GM19035 (cell line): ENCODE data around the gene RNF214.

Source experiments
- ATAC-seq: cut with Tn5 transposase; IDR thresholded peaks from one replicate; pipeline ENCODE4 v1.9.1; 2021; ENCODE audit not compliant: unreplicated experiment

Gene RNF214

DNA sequence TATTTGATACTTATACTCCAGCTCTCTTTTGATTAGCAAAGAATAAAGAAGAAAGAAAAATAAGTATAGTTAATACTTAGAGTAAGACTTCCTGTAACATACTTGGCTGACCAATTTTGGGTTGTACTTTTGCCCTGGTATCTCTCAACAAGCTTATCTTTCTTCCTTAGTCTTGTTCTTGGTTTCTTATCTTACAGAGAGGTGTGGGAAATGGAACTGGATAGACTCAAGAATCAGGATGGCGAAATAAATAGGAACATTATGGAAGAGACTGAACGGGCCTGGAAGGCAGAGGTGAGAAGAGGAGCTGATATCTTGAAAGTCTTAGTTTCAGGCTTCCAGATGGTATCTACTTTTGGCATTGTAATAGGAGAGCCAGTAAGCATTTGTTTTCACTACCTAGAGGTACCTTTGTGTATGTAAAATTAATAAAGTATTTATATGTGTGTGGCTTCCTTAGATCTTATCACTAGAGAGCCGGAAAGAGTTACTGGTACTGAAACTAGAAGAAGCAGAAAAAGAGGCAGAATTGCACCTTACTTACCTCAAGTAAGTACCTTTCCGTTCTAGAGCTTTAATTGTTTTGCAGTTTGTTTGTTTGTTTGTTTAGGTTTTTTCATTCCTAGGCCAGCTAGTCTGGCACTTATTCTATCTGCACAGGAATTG lies 47.4 kb downstream of the RNF214 start:
- no peak for ATAC-seq

DNA sequence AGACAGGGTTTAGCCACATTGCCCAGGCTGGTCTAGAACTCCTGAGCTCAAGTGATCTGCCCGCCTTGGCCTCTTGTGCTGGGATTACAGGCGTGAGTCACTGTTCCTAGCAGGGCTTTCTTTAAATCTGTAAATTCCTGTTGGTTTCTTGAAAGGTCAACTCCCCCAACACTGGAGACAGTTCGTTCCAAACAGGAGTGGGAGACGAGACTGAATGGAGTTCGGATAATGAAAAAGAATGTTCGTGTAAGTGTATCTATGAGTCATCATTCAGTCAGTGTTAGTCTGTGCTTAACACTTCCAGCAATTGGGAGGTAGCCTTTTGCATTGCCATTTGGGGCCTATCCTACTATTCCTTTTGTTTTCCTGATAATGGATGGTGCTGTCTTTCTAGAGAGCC lies 48.7 kb downstream of the RNF214 start:
- ATAC-seq: no peak

DNA sequence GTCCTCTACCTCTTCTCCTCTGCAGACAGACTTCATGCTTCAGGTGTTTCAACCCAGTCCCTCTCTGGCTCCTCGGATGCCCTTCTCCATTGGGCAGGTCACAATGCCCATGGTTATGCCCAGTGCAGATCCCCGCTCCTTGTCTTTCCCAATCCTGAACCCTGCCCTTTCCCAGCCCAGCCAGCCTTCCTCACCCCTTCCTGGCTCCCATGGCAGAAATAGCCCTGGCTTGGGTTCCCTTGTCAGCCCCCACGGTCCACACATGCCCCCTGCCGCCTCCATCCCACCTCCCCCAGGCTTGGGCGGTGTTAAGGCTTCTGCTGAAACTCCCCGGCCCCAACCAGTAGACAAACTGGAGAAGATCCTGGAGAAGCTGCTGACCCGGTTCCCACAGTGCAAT lies 49.4 kb downstream of the RNF214 start:
- no peak for ATAC-seq

DNA sequence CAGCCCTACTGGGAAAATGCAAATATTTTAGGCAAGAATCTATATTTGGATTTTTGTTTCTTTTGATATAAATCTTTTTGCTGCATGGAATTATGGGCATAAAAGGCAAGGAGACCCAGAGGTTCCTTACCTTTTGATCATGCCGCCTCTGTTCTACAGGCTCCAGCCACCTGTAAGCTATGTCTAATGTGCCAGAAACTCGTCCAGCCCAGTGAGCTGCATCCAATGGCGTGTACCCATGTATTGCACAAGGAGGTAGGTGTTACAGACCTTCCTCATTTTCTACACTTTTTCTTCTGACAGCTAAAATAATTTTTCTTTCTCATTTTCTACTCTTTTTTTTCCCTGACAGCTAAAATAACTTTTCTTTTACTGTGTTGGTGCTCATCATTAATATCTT lies 50.5 kb downstream of the RNF214 start:
- no peak for ATAC-seq

DNA sequence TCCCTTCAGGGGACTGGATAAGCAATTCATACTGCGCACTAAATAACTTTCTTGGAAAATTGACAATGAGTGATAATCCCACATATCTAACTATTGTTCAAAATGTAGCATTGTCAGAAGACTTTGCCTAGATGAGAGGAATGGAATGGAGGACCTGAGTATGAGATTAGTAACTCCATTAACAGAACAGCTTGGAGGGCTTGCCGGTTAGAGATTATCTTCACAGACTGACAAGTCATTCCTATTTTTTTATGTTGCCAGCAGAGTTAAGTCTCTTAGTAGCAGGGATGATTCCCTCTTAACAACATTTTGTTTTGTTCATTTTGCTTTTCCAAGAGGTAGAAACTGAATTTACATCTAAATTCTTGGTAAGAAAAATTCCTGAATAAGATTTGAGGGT lies 51.6 kb downstream of the RNF214 start:
- no peak for ATAC-seq

DNA sequence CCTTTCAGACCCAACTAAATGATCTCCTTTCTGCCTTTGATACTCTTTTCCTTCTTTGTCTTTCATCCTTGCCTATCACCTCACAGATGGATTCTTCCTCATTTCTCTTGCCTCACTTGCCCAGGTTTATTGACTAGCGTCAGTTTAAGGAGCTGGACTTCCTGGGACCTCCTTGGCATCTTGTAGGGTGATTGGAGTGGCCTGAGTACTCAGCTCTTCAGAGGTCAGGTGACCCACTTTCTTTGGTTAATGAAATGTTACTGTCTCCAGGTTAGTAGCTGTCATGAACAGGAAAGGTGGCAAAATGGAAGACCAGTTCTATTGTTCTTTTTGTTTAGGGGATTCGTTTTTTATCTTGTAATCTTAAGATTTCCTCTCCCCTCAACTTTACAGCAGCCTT lies 54.1 kb downstream of the RNF214 start:
- ATAC-seq: no peak

DNA sequence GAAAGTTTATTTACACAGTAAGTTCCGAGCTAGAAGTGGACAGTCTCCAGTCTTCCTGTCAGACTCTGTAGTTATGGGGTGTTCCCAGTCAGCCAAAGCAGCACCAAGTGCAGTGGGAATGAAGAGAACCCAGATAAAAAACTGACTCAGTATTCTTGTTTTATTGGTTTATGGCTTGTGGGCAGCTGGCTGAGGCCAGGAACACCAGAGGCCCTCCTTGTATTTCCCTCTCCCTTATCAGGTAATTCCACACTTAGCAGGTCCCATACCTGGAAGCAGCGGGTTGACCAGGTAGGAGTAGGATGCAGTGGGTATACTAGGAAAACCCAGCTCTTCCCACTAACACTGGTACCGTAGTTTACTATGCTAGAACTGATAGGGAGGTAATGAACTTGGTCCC lies 55.2 kb downstream of the RNF214 start:
- no peak for ATAC-seq

DNA sequence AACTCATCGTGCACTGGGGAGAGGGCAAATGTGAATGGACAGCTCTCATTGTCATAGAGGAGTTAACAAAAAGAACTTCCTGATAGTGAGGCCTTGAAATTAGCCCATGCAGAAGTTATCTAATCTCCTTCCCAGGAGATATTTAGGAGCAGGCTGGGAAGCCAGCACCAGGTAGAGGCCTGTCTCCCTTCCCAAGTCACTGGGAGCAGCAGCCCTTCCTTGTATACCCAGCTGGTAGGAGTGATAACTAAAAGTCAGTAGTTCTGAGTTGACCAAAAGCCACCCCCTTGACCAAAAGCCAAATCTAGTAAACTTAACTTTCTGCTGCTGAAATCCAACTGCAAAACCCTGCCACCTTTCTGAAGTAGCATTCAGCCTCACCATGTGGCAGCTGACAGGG lies 57.3 kb downstream of the RNF214 start:
- ATAC-seq: no peak

DNA sequence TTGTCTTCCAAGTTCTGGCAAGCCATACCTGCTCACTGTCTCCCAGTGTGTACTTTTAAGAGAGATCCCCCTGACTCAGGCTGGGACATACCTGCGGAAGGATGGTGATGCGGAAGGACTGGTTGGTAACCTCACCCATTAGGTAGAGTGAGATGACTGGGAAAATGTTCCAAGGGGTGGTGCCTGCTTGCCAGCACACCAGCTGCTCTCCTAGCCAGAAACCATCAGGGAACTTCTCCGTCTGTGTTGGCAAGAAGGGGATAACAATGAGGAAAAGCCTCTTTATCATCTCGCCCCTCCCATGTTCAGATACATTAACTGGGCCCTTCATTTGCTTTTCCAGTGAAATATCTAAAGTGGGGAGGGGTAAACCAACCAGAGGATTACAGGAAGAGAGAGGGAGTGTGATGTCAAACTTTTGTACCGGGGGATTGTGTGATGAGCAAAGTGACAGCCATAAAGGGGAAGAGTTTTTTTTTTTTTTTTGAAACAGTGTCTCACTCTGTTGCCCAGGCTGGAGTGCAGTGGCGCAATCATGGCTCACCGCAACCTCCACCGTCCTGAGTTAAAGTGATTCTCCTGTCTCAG lies 58.4 kb downstream of the RNF214 start, which contains the start of gene BACE1-AS:
BACE1-AS (plus strand) TSS at position 538 of the 588 bp plus-strand sequence.
- no peak for ATAC-seq

DNA sequence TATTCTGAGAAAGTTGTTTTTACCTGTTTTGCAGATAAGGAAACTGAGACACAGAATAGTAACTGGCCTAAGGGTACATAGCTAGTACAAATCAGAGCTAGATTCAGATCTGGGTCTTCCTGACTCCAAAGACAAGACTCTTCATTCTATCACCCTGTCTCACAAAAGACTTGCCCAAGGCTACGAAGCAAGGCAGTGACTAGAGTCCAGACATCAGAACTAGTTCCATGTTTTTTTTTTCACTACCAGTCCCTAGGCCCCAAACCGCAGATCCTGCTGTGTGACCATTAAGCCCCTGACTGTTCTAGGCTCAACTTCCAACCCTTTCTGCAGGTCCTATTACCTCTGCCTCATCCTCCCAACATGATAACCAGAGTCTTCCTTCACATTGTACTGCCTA lies 60.1 kb downstream of the RNF214 start:
- no peak for ATAC-seq

DNA sequence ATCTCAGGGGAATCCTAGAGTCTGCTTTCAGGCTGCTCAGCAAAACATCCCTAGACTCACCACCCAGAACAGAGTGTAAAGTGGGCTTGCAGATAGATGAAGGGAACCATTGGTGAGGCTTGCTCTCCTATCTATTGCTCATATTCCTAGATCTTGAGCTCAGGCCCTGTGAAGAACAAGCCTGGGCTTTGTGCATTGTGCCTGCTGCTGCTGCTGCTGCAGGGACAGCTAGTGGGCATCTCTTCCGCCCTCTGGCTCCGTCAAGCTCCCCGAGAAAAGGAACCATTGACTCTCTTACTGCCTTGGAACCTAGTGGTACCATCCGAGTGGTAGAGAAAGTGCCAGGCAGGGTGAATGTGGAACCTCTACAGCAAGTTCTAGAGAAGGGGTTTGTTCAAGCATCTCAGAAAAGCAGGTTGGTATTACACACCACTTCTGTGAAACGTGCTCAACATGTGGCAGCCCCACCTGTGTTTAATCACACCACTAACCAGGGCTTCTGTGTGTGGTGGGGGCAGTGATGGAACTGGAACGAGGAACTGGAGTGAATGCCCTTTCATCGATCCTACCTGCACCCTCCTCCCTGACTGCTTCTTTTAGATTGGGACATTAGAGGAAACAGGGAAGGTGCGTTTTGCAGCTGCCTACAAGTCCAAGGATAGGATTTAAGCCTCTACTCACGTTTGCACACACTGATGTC lies 63.1 kb downstream of the RNF214 start:
- ATAC-seq: no peak

DNA sequence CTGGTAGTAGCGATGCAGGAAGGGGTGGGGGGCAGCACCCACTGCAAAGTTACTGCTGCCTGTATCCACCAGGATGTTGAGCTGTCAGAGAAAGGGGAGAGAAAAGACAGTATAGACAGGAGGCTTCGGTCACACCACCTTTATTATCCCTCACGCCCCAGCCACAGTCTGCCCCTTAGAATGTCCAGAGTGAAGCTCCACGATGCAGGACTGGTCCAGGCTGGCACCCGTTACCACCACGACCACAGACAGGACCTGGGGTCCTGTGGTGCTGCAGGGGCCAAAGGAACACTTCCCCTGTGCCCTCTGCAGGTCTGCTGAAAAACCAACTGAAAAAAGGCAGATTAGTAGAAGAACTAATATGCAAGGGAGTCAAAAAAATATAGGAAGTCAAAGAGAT lies 64.4 kb downstream of the RNF214 start:
- no peak for ATAC-seq

DNA sequence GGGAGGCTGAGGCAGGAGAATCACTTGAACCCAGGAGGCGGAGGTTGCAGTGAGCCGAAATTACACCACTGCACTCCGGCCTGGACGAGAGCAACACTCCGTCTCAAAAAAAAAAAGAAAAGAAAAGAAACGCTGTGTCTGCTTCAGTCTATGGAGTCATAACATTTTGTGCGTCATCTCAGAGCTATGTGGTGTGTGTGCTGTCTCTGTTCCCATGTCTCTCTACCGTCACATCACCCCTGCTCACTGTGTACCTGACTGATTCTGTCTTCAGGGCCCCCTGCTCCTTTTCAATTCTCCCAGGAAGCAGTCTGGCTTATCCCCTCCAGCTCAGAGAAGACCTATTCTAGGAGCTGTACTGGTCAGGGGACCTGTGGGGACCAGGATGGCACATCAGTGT lies 65.7 kb downstream of the RNF214 start:
- ATAC-seq: no peak

DNA sequence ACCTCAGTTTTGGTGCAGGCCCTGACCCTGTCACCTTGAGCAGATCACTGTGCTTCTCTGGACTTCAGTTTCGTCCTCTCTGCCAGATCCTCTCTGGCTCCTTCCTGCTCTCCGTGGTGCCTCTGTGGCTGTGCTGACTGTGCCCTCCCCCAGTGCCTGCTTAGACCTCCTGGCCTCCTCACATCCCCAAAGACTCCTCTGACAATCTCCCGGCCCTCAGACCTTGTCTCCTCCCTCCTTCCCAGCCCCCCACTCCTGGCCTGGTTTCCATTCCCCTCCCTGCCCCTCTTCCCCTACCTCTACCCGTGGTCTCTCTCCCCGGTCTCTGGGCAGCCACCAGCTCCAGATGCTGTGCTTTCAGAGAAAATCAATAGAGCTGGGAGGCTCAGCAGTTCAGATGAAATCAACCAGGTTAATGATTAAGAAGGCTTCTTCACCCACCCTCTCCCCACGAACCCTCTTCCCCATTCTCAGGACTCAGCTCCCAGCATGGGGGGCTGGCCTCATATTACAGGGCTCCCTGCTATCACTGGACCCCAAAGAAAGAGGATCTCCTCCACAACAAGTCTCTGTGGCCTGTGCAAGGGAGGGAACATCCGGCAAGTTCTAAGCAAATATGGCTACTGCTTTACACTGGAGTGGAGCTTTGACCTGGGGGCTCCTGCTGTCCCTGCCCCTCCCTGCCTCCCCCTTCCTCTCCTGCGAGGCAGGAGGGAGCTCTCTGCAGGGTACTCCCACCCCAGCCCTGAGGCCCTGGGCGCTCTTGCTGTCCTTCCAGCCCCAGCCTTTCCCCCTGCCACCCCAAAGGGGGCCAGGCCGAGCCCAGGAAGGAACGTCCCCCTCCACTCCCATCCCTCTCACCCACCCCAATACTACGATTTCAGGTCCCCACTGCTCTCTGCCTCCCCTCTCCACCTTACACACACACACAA lies 67.1 kb downstream of the RNF214 start:
- no peak for ATAC-seq

DNA sequence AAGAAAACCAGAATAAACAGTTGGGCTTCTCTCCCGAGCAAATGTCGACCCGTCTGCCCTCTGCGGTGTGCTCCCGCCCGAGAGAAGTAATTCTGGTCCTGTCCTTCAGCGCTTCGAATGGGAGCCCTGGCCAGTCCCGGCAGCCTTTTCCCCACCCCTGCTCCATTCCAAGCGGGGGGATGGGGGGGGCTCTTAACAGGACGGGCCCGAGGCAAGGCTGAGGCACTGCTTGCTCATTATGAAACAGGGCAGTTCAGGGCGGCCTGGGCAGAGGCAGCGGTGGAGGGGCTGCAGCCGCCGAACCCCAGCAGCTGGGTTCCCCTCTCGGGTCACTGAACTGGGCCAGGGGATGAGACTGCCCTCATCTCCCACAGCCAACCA lies 67.8 kb downstream of the RNF214 start:
- ATAC-seq: no peak

DNA sequence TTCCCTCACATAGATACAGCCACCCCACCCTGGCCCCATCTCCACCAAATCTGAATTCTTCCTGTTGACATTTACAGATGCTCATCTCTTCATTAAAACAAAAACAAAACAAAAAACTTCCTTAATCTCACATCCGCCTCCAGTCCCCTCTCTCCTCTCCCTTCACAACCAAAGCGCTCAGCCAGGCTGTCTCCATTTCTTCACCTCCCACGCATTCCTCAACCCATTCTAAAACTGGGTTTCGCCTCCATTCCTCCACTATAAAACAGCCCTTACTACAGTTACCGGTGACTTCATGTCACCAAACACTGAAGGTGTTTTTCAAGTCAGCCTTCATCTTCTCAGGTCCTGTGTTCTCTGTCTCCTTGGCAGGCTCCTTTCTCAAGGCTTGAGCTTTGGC lies 68.3 kb downstream of the RNF214 start:
- ATAC-seq: no peak

DNA sequence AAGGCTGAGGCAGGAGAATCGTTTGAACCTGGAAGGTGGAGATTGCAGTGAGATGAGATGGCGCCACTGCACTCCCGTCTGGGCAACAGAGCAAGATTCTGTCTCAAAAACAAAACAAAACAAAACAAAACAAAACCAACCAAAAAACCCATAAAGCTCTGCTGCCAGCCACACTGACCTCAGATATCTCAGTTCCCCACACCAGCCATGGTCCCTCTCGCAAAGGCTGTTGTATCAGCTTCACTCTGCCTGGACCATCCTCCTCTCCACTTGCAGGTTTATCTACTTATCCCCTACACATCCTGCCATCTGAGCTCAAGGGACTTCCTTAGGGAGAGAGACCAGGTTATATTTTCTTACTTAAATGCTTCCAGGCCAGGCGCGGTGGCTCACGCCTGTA lies 69.8 kb downstream of the RNF214 start:
- peak; percentile 55 for ATAC-seq

DNA sequence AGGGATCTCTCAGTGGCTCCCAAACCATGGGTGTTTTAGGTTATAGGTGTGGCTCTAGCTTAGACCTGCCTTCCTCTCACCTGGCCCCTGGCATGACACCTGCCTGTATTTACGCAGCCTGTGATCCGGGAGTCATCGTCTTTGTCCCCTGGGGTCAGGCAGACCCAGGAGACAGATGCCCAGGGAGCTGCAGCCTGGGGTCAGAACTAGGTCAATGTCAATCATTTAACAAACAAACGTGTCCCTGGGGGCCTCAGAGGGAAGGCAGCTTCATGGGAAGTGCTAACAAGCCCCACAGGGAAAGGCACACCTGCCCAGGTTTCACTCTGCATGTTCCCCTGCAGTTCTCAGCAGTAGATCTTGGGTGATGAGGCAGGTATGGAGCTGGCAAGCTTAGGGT lies 70.6 kb downstream of the RNF214 start:
- no peak for ATAC-seq

DNA sequence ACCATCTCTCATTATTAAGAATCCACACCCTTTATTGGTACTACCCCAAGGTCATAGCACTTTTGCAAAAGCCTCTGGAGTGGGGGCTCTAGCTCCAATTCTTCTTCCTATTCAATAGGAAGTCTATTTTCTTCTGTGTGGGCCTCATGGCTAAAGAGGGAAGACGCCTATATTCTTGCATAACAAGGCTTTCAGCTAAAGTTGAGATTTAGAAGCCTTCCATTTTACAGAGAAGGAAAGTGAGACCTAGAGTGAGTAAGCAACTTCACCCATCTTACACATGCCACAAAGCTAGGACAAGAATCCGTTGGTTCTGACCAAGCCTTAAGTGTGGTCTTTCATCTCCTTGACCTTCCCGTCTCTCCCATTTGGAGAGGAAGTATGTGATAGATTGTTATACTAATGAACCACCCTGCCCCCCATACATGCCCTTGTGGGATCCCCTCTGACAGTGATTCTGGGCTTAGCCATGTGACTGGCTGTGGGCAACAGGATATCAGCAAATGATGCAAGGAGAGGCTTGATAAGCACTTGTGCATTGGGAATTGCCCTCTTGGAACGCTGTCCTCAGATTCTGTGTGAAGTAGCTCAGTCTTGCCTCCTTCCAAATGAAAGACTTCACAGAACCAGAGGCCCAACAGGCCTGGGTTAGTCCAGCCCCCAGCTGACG lies 71.3 kb downstream of the RNF214 start:
- no peak for ATAC-seq

DNA sequence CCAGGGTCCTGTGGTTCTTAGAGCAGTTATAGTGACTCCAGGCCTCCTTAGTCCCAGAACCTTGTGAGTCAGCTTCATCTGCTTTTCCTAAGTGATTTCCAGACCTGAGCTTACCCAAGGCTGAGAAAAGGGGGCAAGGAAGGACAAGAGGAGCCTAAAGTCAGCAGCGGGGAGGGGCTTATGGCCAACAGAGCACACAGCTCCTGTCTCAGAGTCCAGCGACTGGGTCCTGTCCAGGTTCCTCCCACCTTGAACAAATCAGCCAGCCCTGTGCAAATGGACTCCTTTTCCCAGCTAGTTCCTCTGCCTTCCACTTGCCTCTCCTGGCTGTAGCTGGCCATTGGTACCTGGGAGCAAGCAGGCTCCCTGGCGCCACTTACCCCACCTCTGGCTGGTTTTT lies 72.7 kb downstream of the RNF214 start:
- ATAC-seq: no peak

DNA sequence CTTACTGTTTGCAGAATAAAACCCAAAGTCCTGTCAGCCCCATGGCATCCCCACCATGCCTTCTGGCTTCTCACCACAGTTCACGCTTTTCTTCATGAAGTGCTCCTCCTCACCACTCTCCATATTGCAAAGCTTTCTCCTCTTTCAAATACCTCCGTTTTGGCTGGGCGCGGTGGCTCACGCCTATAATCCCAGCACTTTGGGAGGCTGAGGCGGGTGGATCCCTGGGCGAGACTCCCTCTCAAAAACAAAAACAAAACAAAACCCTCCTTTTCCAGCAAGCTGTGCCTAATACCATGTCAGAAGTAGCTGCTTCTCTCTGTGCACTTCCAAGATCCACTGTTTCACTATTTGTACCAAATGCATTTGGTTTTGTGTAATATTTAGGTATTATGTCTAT lies 76.8 kb downstream of the RNF214 start:
- no peak for ATAC-seq
